ENCODE results near the gene HDAC11.

The HDAC11 gene

DNA sequence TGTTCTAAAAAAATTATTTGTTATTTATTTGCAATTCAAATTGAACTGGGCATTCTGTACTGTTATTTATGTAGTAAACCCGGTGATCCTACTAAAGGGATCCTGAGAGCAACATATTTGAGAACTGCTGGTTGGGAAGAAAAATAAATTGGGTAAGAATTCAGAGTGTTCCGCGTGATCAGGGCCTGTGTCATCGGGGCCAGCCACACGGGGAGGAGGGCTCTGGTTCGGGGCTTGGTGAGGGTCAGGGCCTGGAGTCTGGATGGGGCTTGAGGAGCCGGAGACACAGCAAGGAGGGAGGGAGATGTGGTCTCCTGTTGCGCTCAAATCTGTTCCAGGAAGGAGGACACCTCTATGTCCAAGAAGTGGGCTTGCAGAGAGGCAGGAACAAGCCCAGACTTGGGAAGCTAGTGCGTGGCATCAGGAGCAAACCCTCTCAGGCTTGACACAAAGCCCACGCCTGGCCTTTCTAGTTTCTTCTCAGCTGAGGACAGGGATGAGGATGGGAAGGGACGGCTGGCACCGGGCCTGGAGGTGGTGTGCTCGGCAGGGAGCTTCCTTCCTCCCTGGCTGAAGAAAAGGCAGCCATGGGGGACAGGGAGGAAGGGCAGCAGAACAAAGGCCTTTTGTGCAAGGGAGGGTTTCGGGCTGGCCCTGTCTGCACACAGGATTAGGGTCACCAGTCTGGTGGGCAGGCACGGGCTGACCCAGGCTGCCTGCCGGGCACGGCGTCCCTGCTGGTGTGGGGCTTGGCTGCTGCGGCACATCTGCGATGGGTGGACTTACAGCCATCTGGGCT, 45.9 kb downstream of the HDAC11 start:
- DNase-seq (ENCODE audit: low read depth), result no peak

DNA sequence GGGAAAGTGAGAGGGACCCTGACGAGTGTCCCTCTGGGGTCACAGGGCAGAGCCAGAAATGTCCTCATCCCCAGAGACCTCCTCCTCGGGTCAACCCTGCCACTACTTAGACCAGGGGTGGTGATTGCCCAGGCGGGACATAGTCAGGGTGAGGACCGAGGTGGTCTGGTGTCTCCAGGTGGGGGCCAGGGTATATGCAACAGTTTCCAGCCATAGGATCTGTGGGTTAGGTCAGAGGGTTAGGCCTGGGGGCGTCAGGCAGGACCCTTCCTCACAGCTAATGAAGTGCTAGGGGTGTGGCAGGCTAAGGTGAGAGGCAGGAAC, 46.5 kb downstream of the HDAC11 start:
- DNase-seq (ENCODE audit: low read depth), result no peak

DNA sequence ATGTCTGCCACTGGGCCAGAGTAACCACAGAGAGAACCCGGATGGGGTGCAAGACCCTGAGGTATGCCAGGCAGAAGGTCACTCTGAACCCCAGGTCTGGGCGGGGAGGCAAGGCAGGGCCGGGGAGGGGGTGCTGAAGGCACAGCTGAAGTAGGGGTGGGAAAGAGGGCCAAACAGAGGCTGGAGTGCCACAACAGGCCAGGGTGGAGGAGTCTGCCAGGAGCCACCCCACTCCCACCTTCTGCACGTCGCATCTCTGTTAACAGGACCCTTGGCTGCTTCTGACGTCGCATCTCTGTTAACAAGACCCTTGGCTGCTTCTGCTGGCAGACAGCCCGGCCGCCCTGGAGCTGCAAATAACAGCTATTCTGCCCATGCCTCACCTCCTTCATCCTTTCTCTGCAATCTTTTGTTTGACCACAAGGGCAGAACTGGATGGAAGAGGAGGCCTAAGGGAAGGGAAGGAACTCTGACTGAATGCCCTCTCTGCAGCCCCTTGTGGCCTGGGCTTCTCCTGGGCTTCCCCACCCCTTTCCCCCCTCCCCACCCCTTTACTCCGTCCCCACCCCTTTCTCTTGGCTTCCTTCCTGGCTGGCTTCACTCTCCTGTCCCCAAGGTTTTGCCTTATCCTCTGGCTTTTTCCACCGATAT, 48.2 kb downstream of the HDAC11 start:
- DNase-seq (ENCODE audit: low read depth), result no peak

GRCh38 chr3:13529196-13530112, 49.3 kb downstream of the HDAC11 start:
- DNase-seq (ENCODE audit: low read depth), result no peak

DNA sequence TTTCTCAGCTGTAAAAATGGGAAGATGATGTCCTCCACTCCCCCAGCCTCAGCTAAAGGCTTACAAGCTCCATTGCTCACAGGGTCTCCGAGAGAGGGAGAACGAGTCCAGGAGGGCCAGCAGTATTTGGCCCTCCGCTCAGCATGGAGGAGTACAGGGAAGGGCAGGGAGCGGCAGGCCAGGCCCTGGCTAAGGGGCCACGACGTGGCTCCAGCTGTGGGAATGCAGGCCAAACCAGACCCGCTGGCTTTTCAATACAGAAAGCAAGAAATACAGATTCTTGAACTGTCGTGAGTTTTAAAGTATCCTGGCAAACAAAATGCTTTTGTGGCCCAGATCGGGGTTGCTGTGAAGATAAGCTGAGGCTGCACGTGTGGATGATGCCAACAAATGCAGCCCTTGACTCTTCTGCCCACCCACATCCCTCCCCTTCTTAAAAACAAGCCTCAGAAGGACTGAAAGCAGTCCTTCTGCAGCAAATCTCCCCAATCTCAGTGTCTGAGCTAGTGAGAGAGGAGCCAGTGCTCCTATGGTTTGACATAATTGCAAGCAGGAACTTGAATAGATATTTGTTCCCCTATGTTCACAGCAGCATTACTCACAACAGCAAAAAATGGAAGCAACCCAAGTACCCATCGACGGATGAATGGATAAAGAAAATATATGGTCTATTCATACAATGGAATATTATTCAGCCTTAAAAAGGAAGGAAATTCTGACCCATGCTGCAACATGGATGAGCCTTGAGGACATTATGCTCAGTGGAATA, 50.3 kb downstream of the HDAC11 start:
- no peak for DNase-seq (ENCODE audit: low read depth)

GRCh38 chr3:13532085-13532484, 52.0 kb downstream of the HDAC11 start:
- no peak for DNase-seq (ENCODE audit: low read depth)

DNA sequence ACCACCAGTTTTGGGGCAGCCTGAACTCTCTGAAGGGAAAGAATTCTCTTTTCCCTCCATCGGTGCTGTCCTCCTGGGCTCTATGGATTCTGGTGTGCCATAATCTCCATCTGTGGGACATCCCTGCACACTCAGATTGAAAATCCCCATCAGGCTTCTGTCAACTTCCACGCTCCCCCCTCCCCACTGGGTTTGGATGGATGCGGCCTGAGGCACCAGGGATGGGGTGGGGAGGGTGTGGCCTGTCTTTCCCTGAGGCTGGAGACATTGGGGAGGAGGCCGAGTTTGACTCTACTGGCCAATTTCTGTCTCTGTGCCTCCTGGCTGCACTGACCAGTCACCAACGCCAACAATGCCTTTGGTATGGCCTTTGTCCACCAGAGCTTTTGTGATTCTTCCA, 52.5 kb downstream of the HDAC11 start:
- DNase-seq (ENCODE audit: low read depth), result no peak

DNA sequence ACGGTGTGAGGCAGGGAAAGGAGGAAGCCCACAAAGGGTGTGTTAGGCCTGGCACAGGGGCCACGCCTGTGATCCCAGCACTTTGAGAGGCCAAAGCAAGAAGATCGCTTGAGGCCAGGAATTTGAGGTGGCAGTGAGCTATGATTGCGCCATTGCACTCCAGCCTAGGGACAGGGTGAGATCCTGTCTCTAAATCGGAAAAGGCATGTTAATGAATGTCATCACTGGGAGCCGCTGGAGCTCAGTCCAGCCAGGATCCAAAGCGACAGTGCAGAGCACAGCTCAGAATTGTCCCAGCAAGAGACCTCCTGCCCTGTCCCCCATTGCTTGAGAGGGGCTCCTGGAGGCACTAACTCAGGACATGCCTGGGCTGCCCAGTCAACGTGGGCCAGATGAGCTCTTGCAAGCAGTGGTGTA, 53.8 kb downstream of the HDAC11 start:
- DNase-seq (ENCODE audit: low read depth), result no peak

DNA sequence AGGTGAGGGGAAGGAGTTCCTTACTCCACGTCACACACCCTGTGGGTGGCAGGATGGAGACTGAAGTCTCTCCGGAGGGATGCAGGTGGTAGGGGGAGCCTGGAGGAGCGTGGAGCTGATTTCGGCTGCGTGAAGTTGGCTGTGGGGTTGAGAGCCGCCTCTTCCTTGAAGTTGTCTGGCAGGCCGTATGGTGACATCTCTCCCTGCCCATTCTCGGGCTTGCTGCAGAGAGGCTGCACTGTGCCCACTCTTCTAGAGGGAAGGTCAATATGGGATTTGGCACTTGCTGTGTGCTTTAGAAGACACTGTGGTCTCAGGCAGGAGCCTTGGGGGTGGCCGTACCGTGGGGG, 55.4 kb downstream of the HDAC11 start:
- no peak for DNase-seq (ENCODE audit: low read depth)

GRCh38 chr3:13535905-13536304, 55.8 kb downstream of the HDAC11 start:
- DNase-seq (ENCODE audit: low read depth), result no peak

- DNase-seq (ENCODE audit: low read depth), result no peak
These were observed 56.3 kb downstream of the HDAC11 start for GRCh38 chr3:13536432-13536831.

GRCh38 chr3:13536832-13537231, 56.7 kb downstream of the HDAC11 start:
- DNase-seq (ENCODE audit: low read depth), result no peak

GRCh38 chr3:13537244-13537908, 57.3 kb downstream of the HDAC11 start:
- no peak for DNase-seq (ENCODE audit: low read depth)

DNA sequence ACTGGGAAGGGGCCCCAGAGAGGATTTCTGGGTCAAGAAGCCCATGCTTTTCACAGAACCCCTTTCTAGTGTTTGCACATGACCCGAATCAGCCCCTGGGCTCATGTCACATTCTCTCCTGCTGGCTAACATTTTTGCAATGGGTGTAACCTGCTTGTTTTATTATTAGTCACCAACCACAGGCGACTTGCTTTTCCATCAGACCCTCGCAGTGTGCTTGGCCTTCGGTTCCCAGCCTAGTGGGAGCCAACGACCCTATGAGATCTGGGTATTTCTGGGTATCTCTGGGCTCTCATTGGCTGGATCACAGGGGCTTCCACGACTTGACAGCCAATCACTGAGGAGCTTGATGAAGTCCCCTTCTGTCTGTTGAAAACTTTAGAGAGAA, 57.8 kb downstream of the HDAC11 start:
- DNase-seq (ENCODE audit: low read depth), result peak; percentile 92

GRCh38 chr3:13538520-13539291, 58.6 kb downstream of the HDAC11 start:
- no peak for DNase-seq (ENCODE audit: low read depth)

DNA sequence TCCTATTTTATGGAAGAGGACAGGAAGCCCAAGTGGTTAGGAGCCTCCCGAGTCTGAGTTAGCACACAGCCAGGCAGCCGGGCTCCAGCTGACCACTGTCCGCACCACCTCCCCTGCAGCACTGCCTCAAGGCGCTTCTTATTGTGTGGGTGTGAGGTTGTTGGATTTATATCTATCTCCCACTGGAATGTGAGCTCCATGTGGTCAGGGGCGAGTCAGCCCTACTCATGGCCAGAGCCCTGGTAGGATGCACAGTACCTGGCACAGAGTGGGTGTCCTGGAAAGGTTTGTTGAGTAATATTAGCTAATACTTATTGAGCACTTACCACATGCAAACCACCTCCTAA, 59.2 kb downstream of the HDAC11 start:
- peak; percentile 42 for DNase-seq (ENCODE audit: low read depth)

- DNase-seq (ENCODE audit: low read depth), result no peak
These were observed 59.6 kb downstream of the HDAC11 start for GRCh38 chr3:13539671-13540070.

GRCh38 chr3:13540297-13540995, 60.3 kb downstream of the HDAC11 start:
- no peak for DNase-seq (ENCODE audit: low read depth)

GRCh38 chr3:13541691-13542090, 61.6 kb downstream of the HDAC11 start:
- no peak for DNase-seq (ENCODE audit: low read depth)

GRCh38 chr3:13542142-13542541, 62.0 kb downstream of the HDAC11 start:
- no peak for DNase-seq (ENCODE audit: low read depth)
